GM19397 (cell line): ENCODE data around the gene CADM1.

ENCODE experiments used
- ATAC-seq: cut with Tn5 transposase; IDR thresholded peaks from one replicate; pipeline ENCODE4 v1.9.1; 2021; ENCODE audit warnings: mild to moderate bottlenecking, moderate library complexity; ENCODE audit not compliant: unreplicated experiment

CADM1 gene

DNA sequence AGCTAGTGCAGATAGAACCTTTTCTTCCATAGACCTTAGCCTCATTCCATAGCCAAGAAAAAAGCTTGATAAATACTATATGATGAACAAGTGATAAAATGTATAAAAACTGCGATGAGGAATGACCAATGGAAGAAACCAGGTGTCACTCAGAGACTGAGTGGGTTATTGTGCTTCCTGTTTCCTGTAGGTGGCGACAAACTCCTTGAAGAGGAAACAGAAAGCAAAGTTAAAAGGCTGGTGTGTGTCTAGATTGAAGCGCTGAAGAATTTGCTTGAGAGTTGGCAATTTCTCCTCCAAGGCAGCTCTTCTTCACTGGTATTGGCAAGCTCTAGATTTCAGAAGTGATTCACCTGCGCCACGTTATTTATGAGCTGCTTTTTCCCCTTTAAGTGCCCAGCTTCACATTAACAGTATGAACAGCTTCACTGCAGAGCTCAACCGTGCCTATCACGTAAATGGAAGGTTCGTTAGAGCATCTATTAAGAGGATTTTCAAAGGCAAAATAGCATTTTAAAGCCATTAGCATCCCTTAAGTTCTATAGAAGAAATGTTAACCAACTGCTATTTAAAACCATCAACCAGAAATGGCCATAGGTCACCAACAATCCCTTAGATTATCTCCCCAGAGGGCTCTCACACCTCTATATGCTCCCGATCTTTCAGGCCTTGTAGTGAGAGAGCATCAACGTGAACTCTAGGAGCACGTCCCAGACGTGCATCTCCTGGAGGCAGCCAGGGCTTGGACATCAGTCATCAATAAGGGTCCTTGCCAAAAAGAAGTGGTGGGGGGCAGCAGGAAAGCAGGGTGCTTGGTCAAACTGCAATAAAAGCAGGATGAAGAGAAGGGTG lies 179.4 kb downstream of the CADM1 start:
- ATAC-seq, result no peak

GRCh38 chr11:115322553-115323203 lies 181.5 kb downstream of the CADM1 start:
- no peak for ATAC-seq

DNA sequence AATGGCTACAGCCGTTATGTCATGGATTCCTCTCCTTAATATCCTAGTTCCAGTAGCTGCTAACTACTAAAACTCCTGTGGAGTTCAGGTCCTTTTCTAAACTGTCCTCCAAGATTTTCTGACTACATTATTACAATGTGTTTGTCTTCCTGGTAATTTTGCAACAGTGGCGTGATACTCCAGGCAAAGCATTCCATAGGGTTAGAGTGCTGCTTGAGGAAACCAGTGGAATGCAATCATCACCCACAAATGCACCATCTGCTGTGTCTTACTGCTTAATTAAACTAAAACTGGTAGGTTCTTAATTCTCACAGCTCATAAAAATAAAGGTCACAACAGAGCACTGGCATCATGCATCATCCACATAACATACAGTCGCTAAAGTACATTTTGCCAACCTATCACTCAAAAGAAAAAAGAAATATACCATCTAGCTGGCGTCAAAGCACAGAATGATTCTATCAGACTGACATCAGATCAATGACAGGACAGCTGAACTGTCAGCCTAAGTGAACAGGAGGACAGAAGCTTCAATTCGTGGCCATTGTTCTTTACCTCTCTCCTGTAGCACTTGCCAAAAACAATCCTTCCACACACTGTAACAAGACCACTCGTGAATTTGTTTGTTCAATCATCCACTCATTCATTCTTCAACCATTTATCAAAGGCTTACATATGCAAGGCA lies 182.5 kb downstream of the CADM1 start:
- no peak for ATAC-seq

DNA sequence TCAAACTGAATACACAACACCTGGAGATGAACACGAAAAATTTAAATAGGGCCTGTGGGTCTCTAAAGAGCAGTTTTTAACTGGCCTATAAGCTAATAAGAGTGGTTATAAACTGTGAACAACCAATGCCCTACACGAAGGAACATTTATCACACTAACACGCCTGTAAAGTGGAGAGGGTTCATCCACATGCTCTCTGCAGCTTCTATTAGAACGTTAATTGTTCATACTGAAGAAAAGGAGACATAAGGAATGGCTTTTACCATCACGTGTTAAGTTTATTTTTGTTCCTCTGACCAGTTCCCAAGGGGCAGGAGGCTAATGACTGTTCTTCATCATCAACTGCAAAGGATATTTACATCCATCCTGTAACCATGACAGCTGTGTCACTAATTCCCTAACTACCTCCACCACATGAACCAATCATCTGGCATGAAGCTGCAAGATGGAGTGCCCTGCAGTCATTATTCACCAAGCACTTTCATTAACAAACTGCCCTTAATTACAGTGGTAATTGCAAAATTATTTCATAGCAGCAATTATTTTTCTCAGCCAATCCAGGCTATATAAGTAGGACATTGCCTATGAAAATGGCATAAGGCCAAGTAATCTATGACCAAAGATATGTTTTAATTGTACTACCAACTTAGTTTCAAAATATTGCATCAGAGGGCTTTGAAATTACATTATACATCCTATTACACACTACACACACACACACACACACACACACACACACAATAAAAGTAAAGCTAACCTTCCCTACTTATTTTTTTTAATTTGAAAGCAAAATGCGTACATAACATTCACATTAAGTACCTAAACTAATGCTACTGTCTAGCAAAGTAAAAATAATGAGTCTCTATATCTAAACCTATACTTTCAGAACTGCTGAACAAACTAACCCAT lies 186.7 kb downstream of the CADM1 start:
- ATAC-seq, result no peak

DNA sequence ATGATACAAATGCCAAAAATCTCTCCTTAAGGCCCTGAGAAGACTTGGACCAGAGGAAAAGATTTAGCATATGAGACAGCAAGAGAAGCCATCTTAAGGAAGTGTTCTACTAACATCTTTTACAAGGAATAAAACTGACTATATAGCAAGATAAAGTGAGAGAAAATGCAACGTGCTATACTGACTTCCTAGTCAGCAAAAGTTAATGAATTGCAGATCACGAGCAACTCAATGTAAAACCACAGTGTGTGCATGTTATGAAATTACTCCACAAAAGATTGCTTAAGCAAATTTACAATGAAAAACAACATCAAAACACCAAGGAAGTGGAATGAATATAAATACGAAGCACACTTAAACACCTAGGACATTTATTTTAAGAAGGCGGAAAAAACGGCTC lies 187.5 kb downstream of the CADM1 start:
- ATAC-seq, result no peak

GRCh38 chr11:115314330-115314920 lies 189.8 kb downstream of the CADM1 start:
- no peak for ATAC-seq

GRCh38 chr11:115313224-115313838 lies 190.9 kb downstream of the CADM1 start:
- no peak for ATAC-seq

GRCh38 chr11:115311949-115312348 lies 192.3 kb downstream of the CADM1 start:
- ATAC-seq, result no peak

DNA sequence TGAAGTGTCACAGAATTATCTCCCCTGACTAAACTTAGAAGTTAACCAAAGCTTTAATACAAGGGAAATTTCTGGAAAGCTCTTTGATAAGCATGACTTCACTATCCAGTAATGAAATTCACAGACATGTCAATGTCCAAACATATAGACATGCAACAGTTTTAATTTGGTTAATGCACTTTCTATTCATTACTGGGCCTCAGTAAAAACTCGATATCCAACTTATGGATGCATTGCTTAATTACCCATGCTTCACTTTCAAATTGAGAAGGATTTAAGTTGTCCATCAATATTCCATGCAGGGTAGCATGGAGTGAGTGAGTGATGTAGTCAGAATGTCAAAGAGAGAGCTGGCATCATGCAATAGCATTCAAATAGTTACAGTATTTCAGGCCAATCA lies 197.5 kb downstream of the CADM1 start:
- ATAC-seq, result no peak

GRCh38 chr11:115304774-115305472 lies 199.3 kb downstream of the CADM1 start:
- no peak for ATAC-seq

DNA sequence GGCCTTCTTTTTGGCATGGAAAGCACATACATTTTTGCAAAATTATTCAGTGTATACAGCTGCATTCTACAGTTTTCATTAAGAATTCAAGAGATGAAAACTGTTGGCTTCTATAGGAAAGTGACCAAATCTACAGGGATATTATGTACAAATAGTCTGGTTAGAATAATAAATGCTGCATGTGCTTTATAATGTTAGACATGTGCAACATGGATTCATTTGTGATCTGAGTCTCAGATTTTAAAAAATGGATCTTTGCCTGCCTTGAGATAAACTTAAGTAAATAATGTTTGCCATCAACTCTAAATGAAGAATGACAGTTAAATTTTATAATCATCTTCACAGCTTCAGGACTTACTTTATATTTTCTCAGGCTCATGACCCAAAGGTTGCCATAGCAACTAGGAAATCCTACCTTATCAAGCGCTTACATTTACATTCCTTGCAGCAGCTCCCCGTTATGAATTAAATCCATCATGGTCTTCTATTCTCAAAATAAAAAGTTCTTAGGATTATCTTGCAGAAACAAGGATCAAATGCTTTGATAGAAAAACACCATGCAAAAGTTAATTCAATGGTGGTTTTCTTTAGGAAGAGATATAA lies 200.2 kb downstream of the CADM1 start:
- no peak for ATAC-seq

DNA sequence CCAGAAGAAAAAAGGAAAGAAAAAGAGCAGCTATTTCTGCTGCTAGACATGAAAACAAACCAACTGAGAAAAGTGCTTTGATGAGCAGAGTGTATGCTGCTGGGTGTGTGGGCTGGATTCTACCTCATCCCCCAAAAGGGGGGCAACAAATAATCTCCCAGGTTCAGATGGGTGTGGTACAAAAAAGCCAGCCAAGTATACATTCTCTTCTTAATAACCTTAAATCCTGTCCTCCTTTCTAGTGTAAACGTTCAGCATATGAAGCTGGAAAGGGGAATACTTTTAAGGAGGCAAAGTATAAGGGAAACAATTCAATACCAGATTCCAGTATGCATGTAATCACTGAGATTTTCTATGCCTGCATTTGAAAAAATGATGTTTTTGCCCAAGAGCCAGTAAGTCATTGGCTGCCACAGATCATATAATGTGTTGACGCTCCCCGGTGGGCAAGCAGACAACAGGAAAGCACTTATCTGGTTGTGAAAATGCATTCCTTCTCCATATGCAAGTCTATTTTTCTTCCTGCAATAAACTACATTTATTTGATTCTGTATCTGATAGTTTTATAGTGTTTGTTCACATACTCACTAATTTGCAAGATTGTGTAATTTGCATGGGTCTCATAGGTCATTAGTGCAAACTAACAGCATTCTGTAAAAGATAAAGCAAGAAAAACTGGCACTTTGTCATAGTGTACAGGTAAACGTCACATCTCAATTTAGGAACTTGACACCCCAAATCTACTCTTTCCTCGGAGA lies 201.1 kb downstream of the CADM1 start:
- no peak for ATAC-seq

GRCh38 chr11:115300660-115301428 lies 203.4 kb downstream of the CADM1 start:
- no peak for ATAC-seq

GRCh38 chr11:115298300-115299012 lies 205.8 kb downstream of the CADM1 start:
- no peak for ATAC-seq

GRCh38 chr11:115297330-115297729 lies 206.9 kb downstream of the CADM1 start:
- ATAC-seq, result no peak

GRCh38 chr11:115291325-115291724 lies 212.9 kb downstream of the CADM1 start:
- ATAC-seq, result no peak

- ATAC-seq, result no peak
Observed at GRCh38 chr11:115290893-115291292, 213.3 kb downstream of the CADM1 start.
